GM19324 (cell line): ENCODE data around the gene RHNO1.

Source experiments
- ATAC-seq: cut with Tn5 transposase; IDR thresholded peaks from one replicate; pipeline ENCODE4 v1.9.1; 2021; ENCODE audit warnings: mild to moderate bottlenecking, moderate library complexity; ENCODE audit not compliant: unreplicated experiment, low FRiP score

The RHNO1 gene

GRCh38 chr12:2877047-2877952 is at the start of gene RHNO1, which contains the start of gene FOXM1:
Gene RHNO1 (plus strand): TSS chr12:2877223. CDS start chr12:2885367, 8,144 bp downstream.
Gene FOXM1 (minus strand): TSS chr12:2877174. CDS start chr12:2874478, 2,696 bp downstream.
- ATAC-seq, result peak; percentile 84

GRCh38 chr12:2829275-2829674 is 47.7 kb upstream of the RHNO1 start:
- ATAC-seq, result no peak

- ATAC-seq, result no peak
These were observed 44.4 kb upstream of the RHNO1 start for GRCh38 chr12:2832550-2833127.

GRCh38 chr12:2833327-2833726 is 43.7 kb upstream of the RHNO1 start:
- no peak for ATAC-seq

- ATAC-seq, result no peak
These were observed 43.2 kb upstream of the RHNO1 start for GRCh38 chr12:2833810-2834209.

GRCh38 chr12:2834581-2835491 is 42.2 kb upstream of the RHNO1 start, which contains the start of gene NRIP2:
Gene NRIP2 (minus strand): TSS chr12:2835035. CDS start chr12:2834983, 52 bp downstream.
- no peak for ATAC-seq

GRCh38 chr12:2835691-2836403 is 41.2 kb upstream of the RHNO1 start:
- ATAC-seq, result no peak

- ATAC-seq, result no peak
These were observed 40.4 kb upstream of the RHNO1 start for GRCh38 chr12:2836574-2836973.

- no peak for ATAC-seq
These were observed 35.9 kb upstream of the RHNO1 start for GRCh38 chr12:2841056-2841650.

GRCh38 chr12:2842948-2843347 is 34.1 kb upstream of the RHNO1 start:
- ATAC-seq, result no peak

- no peak for ATAC-seq
These were observed 32.2 kb upstream of the RHNO1 start for GRCh38 chr12:2844786-2845185.

GRCh38 chr12:2845280-2845679 is 31.7 kb upstream of the RHNO1 start:
- no peak for ATAC-seq

- no peak for ATAC-seq
These were observed 25.1 kb upstream of the RHNO1 start for GRCh38 chr12:2851931-2852330.

GRCh38 chr12:2853626-2854025 is 23.4 kb upstream of the RHNO1 start:
- no peak for ATAC-seq

- no peak for ATAC-seq
These were observed 22.2 kb upstream of the RHNO1 start for GRCh38 chr12:2854669-2855453.

GRCh38 chr12:2855546-2855945 is 21.5 kb upstream of the RHNO1 start:
- ATAC-seq, result no peak

GRCh38 chr12:2856051-2856450 is 21.0 kb upstream of the RHNO1 start:
- no peak for ATAC-seq

- ATAC-seq, result no peak
These were observed 20.0 kb upstream of the RHNO1 start, which contains the start of gene TEX52 for GRCh38 chr12:2857021-2857431. Gene TEX52 (minus strand): TSS chr12:2857039. CDS start chr12:2857026, 13 bp downstream.

GRCh38 chr12:2857576-2857975 is 19.4 kb upstream of the RHNO1 start:
- no peak for ATAC-seq
